ENCODE results near the gene RUNX1. TPM values are rescaled to one million over a fixed set of nuclear protein-coding genes. Genes with fewer than 3 reads are reported as not detected.
A peak's percentile ranks its signal among the peaks of the same experiment; 100 is the strongest.

RUNX1 gene
- total and polyA plus RNA-seq, 3 experiments from 2014 or later: 22.0 to 41.5 (median 40.3) TPM

DNA sequence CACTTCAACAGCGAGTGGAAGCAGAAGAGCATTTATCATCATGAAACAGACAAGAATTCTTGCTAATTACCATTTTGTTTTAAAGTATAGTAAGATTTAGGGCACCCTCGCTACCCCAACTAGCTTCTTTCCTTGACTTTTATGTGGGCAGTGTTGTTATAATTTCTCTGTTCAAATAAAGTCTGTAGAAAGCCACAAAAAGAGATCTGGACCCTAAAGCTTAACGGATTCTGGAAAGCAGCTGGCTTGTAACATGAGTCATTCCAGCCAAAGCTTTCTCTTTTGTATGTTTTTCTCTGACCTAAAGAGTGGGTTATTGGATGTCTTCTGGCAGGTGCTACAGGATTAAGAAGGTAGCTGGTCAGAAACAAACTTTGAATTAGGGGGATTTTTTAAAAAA, 37.4 kb downstream of the RUNX1 start:
- H3K27me3 ChIP-seq (ENCODE audit: insufficient read depth, low read length, poor library complexity, severe bottlenecking): no peaks in the 10 kb centered on the region
- H3K9me3 ChIP-seq (ENCODE audit: low read length): no peaks in the 10 kb centered on the region
- peaks cover 0 to 47% (median 14%) of the 10 kb centered on the region in 3 donors for H3K36me3 Mint-ChIP-seq
- peak overlapping the region in 4 of 7 donors; percentile 15 to 66 (median 46) for H3K4me3 Mint-ChIP-seq
- peaks cover 86 to 97% (median 95%) of the 10 kb centered on the region in 3 donors for H3K4me1 Mint-ChIP-seq
- H3K36me3 ChIP-seq (ENCODE audit: insufficient read depth, low read length): no peaks in the 10 kb centered on the region
- no peaks in the 10 kb centered on the region for H3K27me3 Mint-ChIP-seq
- H3K9me3 Mint-ChIP-seq: no peaks in the 10 kb centered on the region
- DNase-seq: peak in 1 of 5 donors; percentile 21
- POLR2A ChIA-PET: no interaction called here
- H3K4me1 ChIP-seq (ENCODE audit: insufficient read depth, low read length): peaks cover 70% of the 10 kb centered on the region
- no peak overlapping the region for H3K4me3 ChIP-seq (ENCODE audit: low read length)
- CTCF ChIA-PET: interaction anchor here (0.7 to 0.8 kb wide), 2 partner anchors 11 to 21 kb away, joined by 3 read pairs; no protein-coding TSS in a partner anchor
- peak overlapping the region; percentile 44 to 80 (median 68) for H3K27ac Mint-ChIP-seq
- H3K27ac ChIP-seq (ENCODE audit: low read depth, low read length): no peak overlapping the region

DNA sequence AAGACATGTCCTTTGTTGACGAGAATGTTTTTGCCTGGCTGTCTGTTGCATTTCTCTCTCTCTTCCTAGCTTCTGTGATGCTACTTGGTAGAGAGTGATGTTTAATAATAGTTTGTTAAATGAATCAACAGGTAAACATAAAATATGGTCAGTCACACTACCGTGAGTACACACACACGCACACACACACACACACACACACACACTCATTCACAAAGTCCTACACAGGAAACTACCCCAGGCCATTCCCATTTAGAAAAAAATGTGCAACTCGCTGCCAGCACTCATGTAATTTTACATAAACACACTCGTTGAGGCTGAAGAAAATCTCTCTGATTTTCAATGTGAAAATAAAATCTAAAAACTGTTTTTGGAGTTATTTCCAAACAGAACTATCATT, 38.7 kb downstream of the RUNX1 start:
- DNase-seq: no peak
- H3K27me3 ChIP-seq (ENCODE audit: insufficient read depth, low read length, poor library complexity, severe bottlenecking): no peaks in the 10 kb centered on the region
- peaks cover 86 to 97% (median 95%) of the 10 kb centered on the region in 3 donors for H3K4me1 Mint-ChIP-seq
- H3K36me3 ChIP-seq (ENCODE audit: insufficient read depth, low read length): no peaks in the 10 kb centered on the region
- no peaks in the 10 kb centered on the region for H3K9me3 Mint-ChIP-seq
- H3K36me3 Mint-ChIP-seq: peaks cover 0 to 60% (median 16%) of the 10 kb centered on the region in 3 donors
- H3K27me3 Mint-ChIP-seq: no peaks in the 10 kb centered on the region
- peaks cover 70% of the 10 kb centered on the region for H3K4me1 ChIP-seq (ENCODE audit: insufficient read depth, low read length)
- POLR2A ChIA-PET: no interaction called here
- peak overlapping the region in 1 of 7 donors; percentile 8 for H3K4me3 Mint-ChIP-seq
- CTCF ChIA-PET: no interaction called here
- no peaks in the 10 kb centered on the region for H3K9me3 ChIP-seq (ENCODE audit: low read length)
- H3K27ac Mint-ChIP-seq: peak overlapping the region in 6 of 8 donors; percentile 5 to 79 (median 35)
- no peak overlapping the region for H3K4me3 ChIP-seq (ENCODE audit: low read length)
- no peak overlapping the region for H3K27ac ChIP-seq (ENCODE audit: low read depth, low read length)

DNA sequence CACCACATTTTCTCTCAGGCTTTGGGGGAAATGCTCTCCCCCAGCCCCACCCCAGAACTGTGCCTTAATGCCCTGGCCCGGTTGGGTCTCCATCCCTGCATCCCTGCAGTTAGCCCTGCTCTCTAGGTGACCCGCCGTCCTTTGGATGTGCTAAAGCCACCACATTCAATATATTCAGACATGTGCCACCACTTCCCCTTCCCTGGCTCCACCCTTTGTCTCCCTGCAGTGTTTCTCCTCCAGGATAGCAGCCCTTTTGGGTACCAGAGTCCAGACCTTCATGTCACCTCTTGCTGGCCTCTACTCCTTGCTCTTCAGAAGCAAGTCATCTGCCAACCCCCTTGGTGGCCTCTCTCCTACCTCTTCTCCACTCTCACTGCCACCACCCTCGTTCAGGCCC, 41.8 kb downstream of the RUNX1 start:
- peak overlapping the region in 7 of 8 donors; percentile 25 to 69 (median 52) for H3K27ac Mint-ChIP-seq

DNA sequence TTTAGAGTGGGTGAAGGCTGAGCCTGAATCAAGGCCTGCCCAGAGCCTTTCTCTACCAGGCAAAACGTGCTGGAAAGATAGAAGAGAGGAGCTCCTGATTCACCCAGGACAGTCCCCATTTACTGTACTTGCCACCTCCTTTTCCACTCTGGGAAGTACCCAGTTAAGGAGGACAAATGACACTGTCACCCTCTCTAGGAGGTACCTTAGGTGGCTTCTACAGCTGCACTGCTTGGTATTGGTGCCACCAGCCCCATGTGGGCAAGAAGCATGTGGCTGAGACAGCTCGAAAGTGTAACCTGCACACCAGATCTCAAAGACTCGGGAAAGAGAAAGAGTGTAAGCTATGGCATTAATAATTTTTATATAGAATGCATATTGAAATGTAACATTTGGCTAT, 42.3 kb downstream of the RUNX1 start:
- H3K4me3 Mint-ChIP-seq: peak overlapping the region in 1 of 7 donors; percentile 32
- Histone ChIP-seq H3K4me1 (ENCODE audit: insufficient read depth, low read length) (peaks cover 73% of the 10 kb centered on the region), H3K27me3 (ENCODE audit: insufficient read depth, low read length, poor library complexity, severe bottlenecking) (no peaks in the 10 kb centered on the region), H3K9me3 (ENCODE audit: low read length) (no peaks in the 10 kb centered on the region), H3K27ac (ENCODE audit: low read depth, low read length) (no peak overlapping the region), H3K36me3 (ENCODE audit: insufficient read depth, low read length) (no peaks in the 10 kb centered on the region), H3K4me3 (ENCODE audit: low read length) (no peak overlapping the region)
- no peaks in the 10 kb centered on the region for H3K9me3 Mint-ChIP-seq
- ChIA-PET CTCF (no interaction called here), POLR2A (interaction anchor here (2.1 kb wide), 1 partner anchor 41 kb away, joined by 7 read pairs; no protein-coding TSS in a partner anchor)
- no peaks in the 10 kb centered on the region for H3K27me3 Mint-ChIP-seq
- H3K36me3 Mint-ChIP-seq: peaks cover 0 to 53% (median 14%) of the 10 kb centered on the region in 3 donors
- DNase-seq: no peak
- peak overlapping the region in 6 of 8 donors; percentile 34 to 78 (median 63) for H3K27ac Mint-ChIP-seq
- H3K4me1 Mint-ChIP-seq: peaks cover 81 to 98% (median 97%) of the 10 kb centered on the region in 3 donors

More for the DNA sequence above, 41.8 kb downstream of the RUNX1 start:
- ChIA-PET CTCF (no interaction called here), POLR2A (interaction anchor here (0.7 to 2.1 kb wide), 2 partner anchors 18 to 41 kb away, joined by 3 to 7 read pairs; no protein-coding TSS in a partner anchor)
- Mint-ChIP-seq H3K9me3 (no peaks in the 10 kb centered on the region), H3K4me1 (peaks cover 84 to 98% (median 98%) of the 10 kb centered on the region in 3 donors), H3K36me3 (peaks cover 0 to 57% (median 14%) of the 10 kb centered on the region in 3 donors), H3K4me3 (peak overlapping the region in 1 of 7 donors; percentile 42), H3K27me3 (no peaks in the 10 kb centered on the region)
- no peaks in the 10 kb centered on the region for H3K9me3 ChIP-seq (ENCODE audit: low read length)
- no peaks in the 10 kb centered on the region for H3K27me3 ChIP-seq (ENCODE audit: insufficient read depth, low read length, poor library complexity, severe bottlenecking)
- DNase-seq: no peak
- H3K36me3 ChIP-seq (ENCODE audit: insufficient read depth, low read length): no peaks in the 10 kb centered on the region
- H3K27ac ChIP-seq (ENCODE audit: low read depth, low read length): no peak overlapping the region
- no peak overlapping the region for H3K4me3 ChIP-seq (ENCODE audit: low read length)
- peaks cover 79% of the 10 kb centered on the region for H3K4me1 ChIP-seq (ENCODE audit: insufficient read depth, low read length)

DNA sequence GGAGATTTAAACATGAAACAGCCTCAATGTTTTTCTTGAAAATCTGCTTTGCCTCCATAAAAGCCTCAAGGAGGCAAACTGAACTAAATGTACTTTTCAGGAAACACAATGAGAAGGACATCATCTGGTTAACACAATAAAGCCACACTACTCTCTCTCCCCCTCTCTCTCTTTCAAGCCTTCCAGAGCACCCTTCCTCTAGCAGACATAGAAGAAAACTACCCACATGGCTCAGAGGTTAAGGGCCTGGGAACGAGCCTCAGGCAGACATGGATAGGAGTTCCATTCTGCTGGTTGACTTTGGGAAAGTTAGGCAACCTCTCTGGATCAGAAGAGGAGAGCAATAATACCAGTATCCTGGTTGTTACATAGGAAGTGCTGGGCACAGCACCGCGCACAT, 42.9 kb downstream of the RUNX1 start:
- Histone ChIP-seq H3K27me3 (ENCODE audit: insufficient read depth, low read length, poor library complexity, severe bottlenecking) (no peaks in the 10 kb centered on the region), H3K4me1 (ENCODE audit: insufficient read depth, low read length) (peaks cover 68% of the 10 kb centered on the region), H3K4me3 (ENCODE audit: low read length) (no peak overlapping the region), H3K27ac (ENCODE audit: low read depth, low read length) (no peak overlapping the region), H3K36me3 (ENCODE audit: insufficient read depth, low read length) (no peaks in the 10 kb centered on the region), H3K9me3 (ENCODE audit: low read length) (no peaks in the 10 kb centered on the region)
- ChIA-PET POLR2A (interaction anchor here (2.1 kb wide), 1 partner anchor 42 kb away, joined by 7 read pairs; no protein-coding TSS in a partner anchor), CTCF (interaction anchor here (1.2 kb wide), 1 partner anchor 16 kb away, joined by 3 read pairs; no protein-coding TSS in a partner anchor)
- H3K4me1 Mint-ChIP-seq: peaks cover 81 to 98% (median 97%) of the 10 kb centered on the region in 3 donors
- no peaks in the 10 kb centered on the region for H3K9me3 Mint-ChIP-seq
- H3K27me3 Mint-ChIP-seq: no peaks in the 10 kb centered on the region
- no peak for DNase-seq
- peak overlapping the region in 6 of 8 donors; percentile 34 to 78 (median 63) for H3K27ac Mint-ChIP-seq
- peak overlapping the region in 2 of 7 donors; percentile 27 to 32 for H3K4me3 Mint-ChIP-seq
- peaks cover 0 to 50% (median 16%) of the 10 kb centered on the region in 3 donors for H3K36me3 Mint-ChIP-seq

DNA sequence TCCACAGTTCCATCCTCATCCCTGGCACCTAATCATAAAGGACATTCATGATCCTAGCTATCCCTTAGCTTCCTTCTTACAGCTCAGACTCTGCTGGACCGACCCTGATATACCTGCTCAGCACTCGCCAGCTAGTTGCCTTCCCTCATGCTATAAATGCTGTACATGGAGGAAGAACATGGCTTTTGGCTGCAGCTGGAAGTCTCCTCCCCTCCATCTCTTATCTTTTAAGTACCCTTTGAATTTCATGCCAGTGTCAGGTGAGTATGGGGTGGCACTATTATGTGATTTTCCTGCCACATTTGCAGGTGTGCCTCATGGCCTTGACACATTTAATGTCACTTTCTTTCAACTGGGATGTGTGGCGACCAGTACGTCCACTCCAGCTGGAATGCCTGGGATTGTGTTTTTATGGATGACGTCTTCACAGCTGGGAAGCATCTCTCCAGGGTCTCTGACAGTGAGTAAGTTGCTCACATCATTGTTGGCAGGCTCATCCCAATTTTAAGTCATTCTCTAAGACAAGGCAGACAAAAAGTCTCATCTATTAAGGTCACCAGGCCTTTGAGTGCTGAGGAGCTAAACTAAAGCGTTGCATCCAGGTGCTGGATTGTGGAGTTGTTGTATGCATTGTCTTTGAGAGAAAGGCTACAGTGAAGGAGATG, 43.4 kb downstream of the RUNX1 start:
- H3K4me3 Mint-ChIP-seq: peak overlapping the region in 3 of 7 donors; percentile 2 to 38 (median 8)
- CTCF ChIA-PET: interaction anchor here (1.2 to 1.9 kb wide), 2 partner anchors 16 to 20 kb away, joined by 3 to 4 read pairs; no protein-coding TSS in a partner anchor
- no peaks in the 10 kb centered on the region for H3K9me3 Mint-ChIP-seq
- H3K4me3 ChIP-seq (ENCODE audit: low read length): no peak overlapping the region
- peaks cover 65% of the 10 kb centered on the region for H3K4me1 ChIP-seq (ENCODE audit: insufficient read depth, low read length)
- peak overlapping the region in 5 of 8 donors; percentile 38 to 76 (median 73) for H3K27ac Mint-ChIP-seq
- no peaks in the 10 kb centered on the region for H3K27me3 Mint-ChIP-seq
- no peak overlapping the region for H3K27ac ChIP-seq (ENCODE audit: low read depth, low read length)
- no peaks in the 10 kb centered on the region for H3K27me3 ChIP-seq (ENCODE audit: insufficient read depth, low read length, poor library complexity, severe bottlenecking)
- DNase-seq: no peak
- peaks cover 79 to 98% (median 96%) of the 10 kb centered on the region in 3 donors for H3K4me1 Mint-ChIP-seq
- H3K36me3 ChIP-seq (ENCODE audit: insufficient read depth, low read length): no peaks in the 10 kb centered on the region
- H3K9me3 ChIP-seq (ENCODE audit: low read length): no peaks in the 10 kb centered on the region
- H3K36me3 Mint-ChIP-seq: peaks cover 0 to 50% (median 16%) of the 10 kb centered on the region in 3 donors
- POLR2A ChIA-PET: interaction anchor here (2.1 kb wide), 1 partner anchor 42 kb away, joined by 7 read pairs; no protein-coding TSS in a partner anchor

DNA sequence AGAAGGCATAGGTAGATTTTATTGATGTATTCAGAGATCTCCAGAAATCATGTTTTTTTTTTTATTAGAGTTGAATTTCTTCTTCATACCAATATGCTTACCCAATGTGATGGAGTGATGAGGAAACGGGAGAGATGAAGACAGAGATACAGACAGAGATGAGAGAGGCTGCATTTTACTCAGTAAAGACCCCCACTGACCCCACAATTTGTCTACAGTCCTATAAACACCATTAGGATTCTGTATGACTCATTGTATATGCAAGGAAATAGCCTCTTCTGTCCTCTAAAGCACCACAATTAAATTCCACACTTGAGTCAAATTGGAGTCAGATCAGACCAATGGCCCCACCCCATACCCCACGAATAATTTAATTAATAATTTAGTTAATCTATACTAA, 44.0 kb downstream of the RUNX1 start:
- no peaks in the 10 kb centered on the region for H3K27me3 Mint-ChIP-seq
- H3K4me1 ChIP-seq (ENCODE audit: insufficient read depth, low read length): peaks cover 62% of the 10 kb centered on the region
- H3K36me3 Mint-ChIP-seq: peaks cover 0 to 48% (median 16%) of the 10 kb centered on the region in 3 donors
- no peak for DNase-seq
- H3K27ac ChIP-seq (ENCODE audit: low read depth, low read length): no peak overlapping the region
- H3K36me3 ChIP-seq (ENCODE audit: insufficient read depth, low read length): no peaks in the 10 kb centered on the region
- H3K4me3 Mint-ChIP-seq: peak overlapping the region in 1 of 7 donors; percentile 0
- peaks cover 75 to 98% (median 95%) of the 10 kb centered on the region in 3 donors for H3K4me1 Mint-ChIP-seq
- H3K9me3 ChIP-seq (ENCODE audit: low read length): no peaks in the 10 kb centered on the region
- H3K4me3 ChIP-seq (ENCODE audit: low read length): no peak overlapping the region
- ChIA-PET CTCF (interaction anchor here (1.2 to 1.9 kb wide), 2 partner anchors 15 to 21 kb away, joined by 3 to 4 read pairs; no protein-coding TSS in a partner anchor), POLR2A (no interaction called here)
- peak overlapping the region in 7 of 8 donors; percentile 2 to 72 (median 21) for H3K27ac Mint-ChIP-seq
- no peaks in the 10 kb centered on the region for H3K27me3 ChIP-seq (ENCODE audit: insufficient read depth, low read length, poor library complexity, severe bottlenecking)
- H3K9me3 Mint-ChIP-seq: no peaks in the 10 kb centered on the region

DNA sequence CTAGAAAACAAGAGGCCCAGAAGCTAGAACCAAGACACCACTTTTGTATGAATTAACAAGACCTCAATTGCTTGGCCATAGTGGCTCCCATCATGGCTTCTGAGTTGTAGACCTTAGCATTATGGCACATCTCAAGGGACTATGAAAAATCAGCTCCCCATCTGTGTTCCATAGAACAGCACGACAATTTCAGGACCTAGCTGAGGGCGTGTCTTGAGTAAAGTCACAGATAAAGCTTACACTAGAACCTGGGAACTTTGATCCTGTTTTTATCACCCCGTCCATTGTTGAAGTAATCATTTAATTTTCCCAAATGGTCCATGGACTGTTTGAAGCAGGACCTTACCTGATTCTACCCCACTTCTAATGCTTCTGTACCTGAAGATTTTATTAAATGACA, 44.8 kb downstream of the RUNX1 start:
- Histone ChIP-seq H3K27me3 (ENCODE audit: insufficient read depth, low read length, poor library complexity, severe bottlenecking) (no peaks in the 10 kb centered on the region), H3K9me3 (ENCODE audit: low read length) (no peaks in the 10 kb centered on the region), H3K4me1 (ENCODE audit: insufficient read depth, low read length) (peaks cover 69% of the 10 kb centered on the region), H3K36me3 (ENCODE audit: insufficient read depth, low read length) (no peaks in the 10 kb centered on the region), H3K27ac (ENCODE audit: low read depth, low read length) (no peak overlapping the region), H3K4me3 (ENCODE audit: low read length) (no peak overlapping the region)
- Mint-ChIP-seq H3K27me3 (no peaks in the 10 kb centered on the region), H3K4me1 (peaks cover 76 to 98% (median 95%) of the 10 kb centered on the region in 3 donors), H3K27ac (peak overlapping the region in 3 of 8 donors; percentile 3 to 64 (median 21)), H3K36me3 (peaks cover 0 to 41% (median 19%) of the 10 kb centered on the region in 3 donors), H3K9me3 (no peaks in the 10 kb centered on the region), H3K4me3 (no peak overlapping the region)
- POLR2A ChIA-PET: interaction anchor here (0.6 to 0.9 kb wide), 2 partner anchors 22 to 43 kb away, joined by 3 to 4 read pairs; no protein-coding TSS in a partner anchor
- CTCF ChIA-PET: interaction anchor here (1.0 to 1.9 kb wide), 2 partner anchors 22 to 104 kb away, joined by 3 to 4 read pairs; no protein-coding TSS in a partner anchor
- DNase-seq: no peak
